Naive thymus-derived CD4-positive, alpha-beta T cell (primary cell): ENCODE results near the gene SULF2. TPM values are rescaled to one million over a fixed set of nuclear protein-coding genes. Genes with fewer than 3 reads are reported as not detected.

Source experiments
- ATAC-seq: fragments of 150-1000 bp; cut with Tn5 transposase; 2 replicates; pipeline ENCODE4 v1.10.0; 2021; ENCODE audit warnings: mild to moderate bottlenecking, moderate library complexity
- CTCF ChIA-PET: fragments of 350-600 bp; sonication (Branson Sonifier 250); formaldehyde crosslinking; loops from one replicate; lab custom pipeline; 2021; ENCODE audit warnings: antibody characterized with exemption; lab: Charles Lee
- POLR2A ChIA-PET: fragments of 350-600 bp; sonication (Branson Sonifier 250); formaldehyde crosslinking; loops from one replicate; lab custom pipeline; 2021; ENCODE audit warnings: antibody characterized with exemption, inconsistent platforms; lab: Charles Lee
- DNase-seq, 9 donors: peaks; one replicate each; pipeline versions ENCODE4 v3.0.0 to v3.0.0-alpha.2; 2020 to 2022; ENCODE audit warnings: mixed read lengths in 1 of 9
- H3K27ac ChIP-seq: one replicate; pipeline ENCODE4 v1.7.0; 2013; ENCODE audit warnings: mild to moderate bottlenecking, low read depth, low read length, moderate library complexity
- H3K27me3 ChIP-seq, 2 donors: one replicate each; pipeline ENCODE4 v1.7.0; 2013; ENCODE audit warnings: low read length in 2 of 2, mild to moderate bottlenecking in 2 of 2, moderate library complexity in 2 of 2; ENCODE audit not compliant: control insufficient read depth in 2 of 2, insufficient read depth in 2 of 2
- H3K36me3 ChIP-seq, 3 experiments: 1 replicate in 2 of 3; 2 replicates in 1 of 3; pipeline ENCODE4 v1.7.0; 2013; ENCODE audit warnings: low read length in 3 of 3, mild to moderate bottlenecking in 3 of 3, moderate library complexity in 1 of 3; ENCODE audit not compliant: insufficient read depth in 3 of 3, control insufficient read depth in 2 of 3
- H3K4me1 ChIP-seq, 2 donors: one replicate each; pipeline ENCODE4 v1.7.0; 2013; ENCODE audit warnings: low read length in 2 of 2, mild to moderate bottlenecking in 2 of 2, moderate library complexity in 1 of 2; ENCODE audit not compliant: control insufficient read depth in 2 of 2, insufficient read depth in 2 of 2
- H3K4me3 ChIP-seq: 2 replicates; pipeline ENCODE4 v1.7.0; 2013; ENCODE audit warnings: mild to moderate bottlenecking, low read length
- H3K9me3 ChIP-seq, 3 experiments: 1 replicate in 2 of 3; 2 replicates in 1 of 3; pipeline ENCODE4 v1.7.0; 2013; ENCODE audit warnings: low read length in 3 of 3; ENCODE audit not compliant: control insufficient read depth in 2 of 3
- H3K27ac Mint-ChIP-seq, 9 donors: one replicate each; pipeline ENCODE4 v1.8.0; 2020 to 2022; ENCODE audit warnings: mixed read lengths in 9 of 9, mild to moderate bottlenecking in 8 of 9, moderate library complexity in 5 of 9, inconsistent platforms in 2 of 9
- H3K27me3 Mint-ChIP-seq, 5 donors: one replicate each; pipeline ENCODE4 v1.8.0; 2021 to 2022; ENCODE audit warnings: mixed read lengths in 5 of 5, mild to moderate bottlenecking in 1 of 5
- H3K36me3 Mint-ChIP-seq, 5 donors: one replicate each; pipeline ENCODE4 v1.8.0; 2020 to 2022; ENCODE audit warnings: mixed read lengths in 5 of 5, mild to moderate bottlenecking in 3 of 5, inconsistent platforms in 1 of 5
- H3K4me1 Mint-ChIP-seq, 7 donors: one replicate each; pipeline ENCODE4 v1.8.0; 2020 to 2022; ENCODE audit warnings: mixed read lengths in 7 of 7, mild to moderate bottlenecking in 3 of 7, inconsistent platforms in 1 of 7
- H3K4me3 Mint-ChIP-seq, 10 donors: one replicate each; pipeline ENCODE4 v1.8.0; 2020 to 2022; ENCODE audit warnings: mild to moderate bottlenecking in 10 of 10, mixed read lengths in 10 of 10, moderate library complexity in 6 of 10, inconsistent platforms in 2 of 10
- H3K9me3 Mint-ChIP-seq, 11 donors: one replicate each; pipeline ENCODE4 v1.8.0; 2020 to 2022; ENCODE audit warnings: mixed read lengths in 11 of 11, mild to moderate bottlenecking in 4 of 11, inconsistent platforms in 1 of 11, moderate library complexity in 1 of 11
- intact Hi-C, 2 donors: fragments of 100-400 bp; cut with micrococcal nuclease; formaldehyde crosslinking; loops; one replicate each; pipeline ENCODE4 v1.15.1; 2023
- polyA plus RNA-seq, 2 donors: library from polyadenylated mRNA; unstranded; fragments of 300-500 nt; fragmentation: Illumina TruSeq; gene quantifications; one replicate each; pipeline ENCODE4 v1.2.3, GENCODE V29; 2021
- total RNA-seq, 6 experiments: library from RNA in 5 of 6; stranded (reverse) in 5 of 6; gene quantifications; 1 replicate in 5 of 6; 2 replicates in 1 of 6; pipeline ENCODE4 v1.2.3 and lab custom pipeline; 2021 to 2026

Gene SULF2
- total and polyA plus RNA-seq, 7 experiments from 2014 or later: 0.43 to 133 (median 1.5) TPM

DNA sequence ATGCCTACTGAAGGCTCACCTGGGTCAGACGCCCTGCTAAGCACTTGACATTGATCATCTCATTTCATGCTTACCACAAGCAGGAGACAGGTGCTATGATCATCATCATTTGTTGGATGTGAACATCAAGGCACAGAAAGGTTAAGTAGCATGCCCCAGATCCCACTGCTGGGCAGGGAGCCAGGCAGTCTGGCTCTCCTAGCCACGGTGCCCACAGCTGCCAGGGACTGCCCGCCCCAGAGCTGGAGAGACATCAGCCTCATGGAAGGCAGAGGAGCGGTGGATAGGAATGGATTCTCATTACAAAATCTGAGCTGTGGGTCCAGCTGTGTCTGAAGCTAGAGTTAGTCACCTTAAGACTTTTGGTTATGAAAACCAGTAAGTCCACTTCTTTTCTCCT is 3.6 kb downstream of the SULF2 start:
- H3K27me3 Mint-ChIP-seq: peaks cover 31 to 44% (median 34%) of the 10 kb centered on the region in 5 donors
- DNase-seq (no peak), ATAC-seq (no peak)
- no peak overlapping the region for H3K4me3 ChIP-seq
- H3K36me3 ChIP-seq: no peaks in the 10 kb centered on the region
- H3K4me1 ChIP-seq: no peaks in the 10 kb centered on the region
- H3K27ac Mint-ChIP-seq: no peak overlapping the region
- H3K27me3 ChIP-seq: peaks cover 0 to 14% of the 10 kb centered on the region in 2 donors
- H3K27ac ChIP-seq: no peak overlapping the region
- POLR2A ChIA-PET: no interaction called here
- H3K4me1 Mint-ChIP-seq: peaks cover 7 to 25% (median 17%) of the 10 kb centered on the region in 7 donors
- H3K9me3 Mint-ChIP-seq: peaks cover 0 to 9% (median 0%) of the 10 kb centered on the region in 11 donors
- CTCF ChIA-PET: no interaction called here
- no peak overlapping the region for H3K4me3 Mint-ChIP-seq
- H3K36me3 Mint-ChIP-seq: peaks cover 0 to 13% (median 3%) of the 10 kb centered on the region in 5 donors
- intact Hi-C loops: loop anchor here in 1 of 2 donors (10.0 kb wide), 1 partner anchor 843 kb away; no protein-coding TSS in a partner anchor
- no peaks in the 10 kb centered on the region for H3K9me3 ChIP-seq

DNA sequence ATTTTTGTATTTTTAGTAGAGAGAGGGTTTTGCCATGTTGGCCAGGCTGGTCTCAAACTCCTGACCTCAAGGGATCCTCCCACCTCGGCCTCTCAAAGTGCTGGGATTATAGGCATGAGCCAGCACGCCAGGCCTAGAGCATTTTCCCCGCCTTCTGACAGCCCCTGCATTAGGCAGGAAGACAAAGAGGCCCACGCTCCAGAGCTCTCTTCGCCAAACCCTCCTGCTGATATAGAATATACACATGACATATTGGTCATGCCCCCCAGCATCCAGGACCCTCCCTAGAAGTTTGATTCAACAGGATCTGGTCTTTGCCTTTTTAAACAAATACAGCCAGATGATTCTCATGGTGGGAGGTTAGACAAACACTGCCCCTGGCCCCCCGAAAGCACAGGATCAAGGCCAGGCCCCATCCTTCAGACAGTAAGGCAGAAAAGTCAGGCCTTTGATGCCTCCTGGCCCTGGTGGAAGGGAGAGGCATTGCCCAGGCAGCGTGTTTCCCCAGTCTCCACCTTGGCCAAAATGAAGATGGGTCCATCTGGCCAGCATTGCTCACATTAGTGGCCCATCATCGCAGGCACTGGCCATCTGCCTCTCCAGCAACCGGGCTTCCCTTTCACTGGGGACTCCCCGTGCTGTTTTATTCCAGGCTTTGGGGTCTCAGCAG is 4.4 kb downstream of the SULF2 start:
- ChIA-PET POLR2A (no interaction called here), CTCF (no interaction called here)
- intact Hi-C loops: loop anchor here in 1 of 2 donors (10.0 kb wide), 1 partner anchor 844 kb away; no protein-coding TSS in a partner anchor
- no peak for DNase-seq
- Mint-ChIP-seq H3K27ac (no peak overlapping the region), H3K9me3 (peaks cover 0 to 9% (median 0%) of the 10 kb centered on the region in 11 donors), H3K4me3 (no peak overlapping the region), H3K36me3 (peaks cover 0 to 13% (median 3%) of the 10 kb centered on the region in 5 donors), H3K27me3 (peaks cover 24 to 36% (median 26%) of the 10 kb centered on the region in 5 donors), H3K4me1 (peaks cover under 1 to 18% (median 9%) of the 10 kb centered on the region in 7 donors)
- Histone ChIP-seq H3K36me3 (no peaks in the 10 kb centered on the region), H3K4me1 (no peaks in the 10 kb centered on the region), H3K27me3 (peaks cover 0 to 14% of the 10 kb centered on the region in 2 donors), H3K27ac (no peak overlapping the region), H3K4me3 (no peak overlapping the region), H3K9me3 (no peaks in the 10 kb centered on the region)
- ATAC-seq: no peak

GRCh38 chr20:47778398-47779354 is 6.6 kb downstream of the SULF2 start:
- DNase-seq: no peak
- no peaks in the 10 kb centered on the region for H3K36me3 ChIP-seq
- intact Hi-C loops: no loop called here
- peaks cover 13 to 30% (median 16%) of the 10 kb centered on the region in 5 donors for H3K27me3 Mint-ChIP-seq
- no peak overlapping the region for H3K27ac ChIP-seq
- ChIA-PET POLR2A (no interaction called here), CTCF (no interaction called here)
- peaks cover 0 to 4% of the 10 kb centered on the region in 2 donors for H3K27me3 ChIP-seq
- no peak overlapping the region for H3K27ac Mint-ChIP-seq
- no peak overlapping the region for H3K4me3 Mint-ChIP-seq
- peaks cover 0 to 10% (median 4%) of the 10 kb centered on the region in 11 donors for H3K9me3 Mint-ChIP-seq
- no peak overlapping the region for H3K4me3 ChIP-seq
- no peak for ATAC-seq
- H3K9me3 ChIP-seq: peaks cover 0 to 6% (median 0%) of the 10 kb centered on the region in 3 experiments
- peaks cover 0 to 10% (median 0%) of the 10 kb centered on the region in 7 donors for H3K4me1 Mint-ChIP-seq
- no peaks in the 10 kb centered on the region for H3K4me1 ChIP-seq
- H3K36me3 Mint-ChIP-seq: peaks cover 0 to 11% (median 3%) of the 10 kb centered on the region in 5 donors

GRCh38 chr20:47777220-47777619 is 8.1 kb downstream of the SULF2 start:
- H3K4me1 ChIP-seq: no peaks in the 10 kb centered on the region
- H3K27me3 ChIP-seq: no peaks in the 10 kb centered on the region
- DNase-seq: no peak
- no peak overlapping the region for H3K27ac ChIP-seq
- Mint-ChIP-seq H3K9me3 (peaks cover 0 to 11% (median 4%) of the 10 kb centered on the region in 11 donors), H3K4me1 (peaks cover 0 to 9% (median 0%) of the 10 kb centered on the region in 7 donors), H3K36me3 (peaks cover 0 to 10% (median 3%) of the 10 kb centered on the region in 5 donors), H3K27ac (no peak overlapping the region), H3K27me3 (peaks cover 0 to 15% (median 2%) of the 10 kb centered on the region in 5 donors), H3K4me3 (no peak overlapping the region)
- H3K36me3 ChIP-seq: no peaks in the 10 kb centered on the region
- no peak for ATAC-seq
- no peak overlapping the region for H3K4me3 ChIP-seq
- ChIA-PET POLR2A (no interaction called here), CTCF (no interaction called here)
- intact Hi-C loops: no loop called here
- H3K9me3 ChIP-seq: peaks cover 0 to 6% (median 0%) of the 10 kb centered on the region in 3 experiments

GRCh38 chr20:47776639-47777038 is 8.6 kb downstream of the SULF2 start:
- Histone ChIP-seq H3K27ac (no peak overlapping the region), H3K4me1 (no peaks in the 10 kb centered on the region), H3K9me3 (peaks cover 0 to 6% (median 0%) of the 10 kb centered on the region in 3 experiments), H3K27me3 (no peaks in the 10 kb centered on the region), H3K36me3 (no peaks in the 10 kb centered on the region), H3K4me3 (no peak overlapping the region)
- Mint-ChIP-seq H3K27ac (peak overlapping the region in 1 of 9 donors; percentile 41), H3K27me3 (peaks cover 0 to 11% (median 0%) of the 10 kb centered on the region in 5 donors), H3K4me1 (peaks cover 0 to 9% (median 0%) of the 10 kb centered on the region in 7 donors), H3K4me3 (no peak overlapping the region), H3K36me3 (peaks cover 0 to 10% (median 3%) of the 10 kb centered on the region in 5 donors), H3K9me3 (peaks cover 0 to 11% (median 4%) of the 10 kb centered on the region in 11 donors)
- POLR2A ChIA-PET: no interaction called here
- CTCF ChIA-PET: no interaction called here
- intact Hi-C loops: no loop called here
- ATAC-seq (no peak), DNase-seq (no peak)

DNA sequence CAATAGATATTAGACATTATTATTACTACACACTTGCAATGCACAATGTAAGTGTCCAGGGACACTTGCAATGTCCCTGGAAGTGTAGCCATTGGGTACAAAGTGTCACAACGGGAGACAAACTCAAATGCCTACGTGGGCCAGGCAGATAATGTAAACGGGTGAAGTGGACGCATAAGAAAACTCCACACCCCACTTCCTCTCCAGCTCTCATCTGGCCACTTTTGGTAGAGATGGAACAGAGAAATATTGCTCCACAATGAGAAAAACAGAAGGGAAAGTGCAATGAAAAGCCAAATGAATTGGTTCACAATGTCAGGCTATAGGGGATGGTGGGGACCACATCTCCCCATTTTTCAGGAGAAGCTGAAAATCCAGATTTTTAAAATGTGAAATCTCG is 9.4 kb downstream of the SULF2 start:
- CTCF ChIA-PET: interaction anchor here (0.6 kb wide), 1 partner anchor 729 kb away, joined by 3 read pairs; no protein-coding TSS in a partner anchor

More for the DNA sequence above, 9.4 kb downstream of the SULF2 start:
- Mint-ChIP-seq H3K36me3 (peaks cover 0 to 14% (median 3%) of the 10 kb centered on the region in 5 donors), H3K4me1 (peaks cover 0 to 11% (median 0%) of the 10 kb centered on the region in 7 donors), H3K27ac (no peak overlapping the region), H3K27me3 (peaks cover 0 to 9% (median 0%) of the 10 kb centered on the region in 5 donors), H3K4me3 (no peak overlapping the region), H3K9me3 (peaks cover 0 to 12% (median 4%) of the 10 kb centered on the region in 11 donors)
- peaks cover 0 to 8% (median 0%) of the 10 kb centered on the region in 3 experiments for H3K9me3 ChIP-seq
- no peaks in the 10 kb centered on the region for H3K36me3 ChIP-seq
- no peak overlapping the region for H3K4me3 ChIP-seq
- POLR2A ChIA-PET: no interaction called here
- DNase-seq (no peak), ATAC-seq (no peak)
- intact Hi-C loops: no loop called here
- H3K27me3 ChIP-seq: no peaks in the 10 kb centered on the region
- H3K27ac ChIP-seq: no peak overlapping the region
- no peaks in the 10 kb centered on the region for H3K4me1 ChIP-seq
